ENCODE results near the gene IP6K2.
"Not testable (repeated sequence)": the region's sequence is repeated elsewhere in the genome, so short reads cannot be mapped to it uniquely, and the experiment has no call there.

IP6K2 gene

GRCh38 chr3:48716982-48717746 is at the start of gene IP6K2:
Gene IP6K2, minus strand, starts transcription at chr3:48717221. Its CDS starts 21,930 bp downstream, at chr3:48695291.
- peak; percentile 99 for DNase-seq

GRCh38 chr3:48765376-48765775 is 48.4 kb upstream of the IP6K2 start:
- DNase-seq, result no peak

GRCh38 chr3:48762816-48763215 is 45.8 kb upstream of the IP6K2 start:
- no peak for DNase-seq

- DNase-seq, result not testable (repeated sequence)
These were observed 43.0 kb upstream of the IP6K2 start for GRCh38 chr3:48759991-48760540.

- not testable (repeated sequence) for DNase-seq
These were observed 42.5 kb upstream of the IP6K2 start for GRCh38 chr3:48759531-48759930.

- DNase-seq, result no peak
These were observed 42.0 kb upstream of the IP6K2 start for GRCh38 chr3:48759071-48759470.

- no peak for DNase-seq
These were observed 39.6 kb upstream of the IP6K2 start for GRCh38 chr3:48756640-48757039.

GRCh38 chr3:48750856-48751255 is 33.8 kb upstream of the IP6K2 start:
- no peak for DNase-seq

- DNase-seq, result no peak
These were observed 31.7 kb upstream of the IP6K2 start for GRCh38 chr3:48748754-48749153.

GRCh38 chr3:48747706-48748105 is 30.7 kb upstream of the IP6K2 start:
- DNase-seq, result no peak

- no peak for DNase-seq
These were observed 30.1 kb upstream of the IP6K2 start for GRCh38 chr3:48747015-48747615.

- DNase-seq, result no peak
These were observed 26.8 kb upstream of the IP6K2 start for GRCh38 chr3:48743773-48744172.

- not testable (repeated sequence) for DNase-seq
These were observed 24.2 kb upstream of the IP6K2 start for GRCh38 chr3:48741226-48741625.

- peak; percentile 57 for DNase-seq
These were observed 23.2 kb upstream of the IP6K2 start for GRCh38 chr3:48739955-48740823.

GRCh38 chr3:48739617-48739954 is 22.6 kb upstream of the IP6K2 start:
- no peak for DNase-seq

- DNase-seq, result no peak
These were observed 22.1 kb upstream of the IP6K2 start for GRCh38 chr3:48738926-48739616.

- no peak for DNase-seq
These were observed 21.1 kb upstream of the IP6K2 start for GRCh38 chr3:48738144-48738536.

GRCh38 chr3:48735075-48735767 is 18.2 kb upstream of the IP6K2 start:
- not testable (repeated sequence) for DNase-seq

- DNase-seq, result not testable (repeated sequence)
These were observed 17.5 kb upstream of the IP6K2 start for GRCh38 chr3:48734541-48734940.

- not testable (repeated sequence) for DNase-seq
These were observed 16.9 kb upstream of the IP6K2 start for GRCh38 chr3:48733752-48734518.

- DNase-seq, result no peak
These were observed 10.5 kb upstream of the IP6K2 start for GRCh38 chr3:48727511-48727910.

Measured in left hindlimb (tissue), 1 donor.